Esophagus muscularis mucosa (tissue), 3 donors: ENCODE measurements around the gene MEGF8.

Experiments used
- POLR2AphosphoS5 ChIP-seq, 2 donors: sonication (generic); formaldehyde crosslinking; IDR thresholded peaks; one replicate each; pipeline ENCODE4 v1.6.1; 2017; ENCODE audit warnings: antibody characterized with exemption in 2 of 2
- TF ChIP-seq, protein P1 (sequence below), 3 experiments: fragments of 200-600 bp in 2 of 3; fragments of 450-650 bp in 1 of 3; sonication (generic) in 2 of 3; IDR thresholded peaks; one replicate each; pipeline ENCODE4 v1.5.1; 2017 to 2019; ENCODE audit warnings: antibody characterized with exemption in 3 of 3, mild to moderate bottlenecking in 2 of 3, moderate library complexity in 1 of 3

DNA sequence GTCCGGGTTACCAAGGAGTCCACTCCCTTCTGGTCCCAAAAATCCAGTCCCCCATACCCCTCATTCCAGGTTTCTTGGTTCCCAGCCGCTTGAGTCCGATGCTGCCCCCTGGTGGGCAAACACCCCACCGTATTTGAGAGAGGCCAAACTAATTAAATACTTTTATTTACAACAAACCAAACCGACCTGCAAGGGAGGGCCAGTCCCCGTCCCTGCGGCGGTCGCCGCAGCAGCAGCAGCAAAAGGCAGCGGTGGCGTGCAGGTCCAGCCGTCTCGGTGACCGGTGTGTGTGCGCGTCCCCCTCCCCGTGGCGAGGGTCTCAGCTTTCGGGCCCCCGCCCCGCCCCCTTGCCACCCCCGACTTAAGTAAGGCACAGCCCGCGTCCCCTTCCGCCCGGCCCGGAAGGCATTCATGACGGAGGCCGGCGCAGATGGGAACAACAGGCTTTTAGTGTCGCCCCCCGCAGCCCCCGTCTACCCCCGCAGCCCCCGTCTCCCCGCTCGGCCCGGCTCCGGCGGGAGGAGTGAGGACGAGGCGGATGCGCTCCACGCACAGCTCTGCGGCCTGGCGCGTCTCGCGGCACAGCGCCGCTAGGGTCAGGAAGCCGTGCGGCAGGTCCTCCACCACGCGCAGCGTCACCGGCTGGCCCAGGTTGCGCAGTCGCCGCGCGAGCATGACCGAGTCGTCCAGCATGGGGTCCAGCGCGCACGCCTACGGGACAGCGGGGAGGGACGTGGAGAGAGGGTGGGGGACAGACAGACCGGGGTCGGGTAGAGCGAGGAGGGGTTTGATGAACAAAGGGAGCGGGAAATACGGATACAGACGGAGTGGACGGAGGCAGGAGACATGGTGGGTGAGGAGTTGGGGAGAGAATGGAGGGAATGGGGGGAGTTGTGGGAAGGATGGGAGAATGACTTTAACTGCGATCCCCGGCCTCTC lies 76.2 kb downstream of the MEGF8 start:
- TF ChIP-seq, protein P1, sequence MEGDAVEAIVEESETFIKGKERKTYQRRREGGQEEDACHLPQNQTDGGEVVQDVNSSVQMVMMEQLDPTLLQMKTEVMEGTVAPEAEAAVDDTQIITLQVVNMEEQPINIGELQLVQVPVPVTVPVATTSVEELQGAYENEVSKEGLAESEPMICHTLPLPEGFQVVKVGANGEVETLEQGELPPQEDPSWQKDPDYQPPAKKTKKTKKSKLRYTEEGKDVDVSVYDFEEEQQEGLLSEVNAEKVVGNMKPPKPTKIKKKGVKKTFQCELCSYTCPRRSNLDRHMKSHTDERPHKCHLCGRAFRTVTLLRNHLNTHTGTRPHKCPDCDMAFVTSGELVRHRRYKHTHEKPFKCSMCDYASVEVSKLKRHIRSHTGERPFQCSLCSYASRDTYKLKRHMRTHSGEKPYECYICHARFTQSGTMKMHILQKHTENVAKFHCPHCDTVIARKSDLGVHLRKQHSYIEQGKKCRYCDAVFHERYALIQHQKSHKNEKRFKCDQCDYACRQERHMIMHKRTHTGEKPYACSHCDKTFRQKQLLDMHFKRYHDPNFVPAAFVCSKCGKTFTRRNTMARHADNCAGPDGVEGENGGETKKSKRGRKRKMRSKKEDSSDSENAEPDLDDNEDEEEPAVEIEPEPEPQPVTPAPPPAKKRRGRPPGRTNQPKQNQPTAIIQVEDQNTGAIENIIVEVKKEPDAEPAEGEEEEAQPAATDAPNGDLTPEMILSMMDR (IDR thresholded peaks at IDR 0.05): peak; percentile 77 to 80 (median 77)
- TF ChIP-seq POLR2AphosphoS5 (IDR thresholded peaks at IDR 0.05): peak; percentile 57 to 71
